HS-5 (cell line): Measurements from ENCODE around the gene RND1.
A peak's percentile ranks its signal among the peaks of the same experiment; 100 is the strongest.
"Not testable (repeated sequence)": the region's sequence is repeated elsewhere in the genome, so short reads cannot be mapped to it uniquely, and the experiment has no call there.

Experiments used
- DNase-seq: peaks from one replicate; pipeline ENCODE4 v3.0.0-alpha.2; 2012; ENCODE audit warnings: low read depth

RND1 gene

DNA sequence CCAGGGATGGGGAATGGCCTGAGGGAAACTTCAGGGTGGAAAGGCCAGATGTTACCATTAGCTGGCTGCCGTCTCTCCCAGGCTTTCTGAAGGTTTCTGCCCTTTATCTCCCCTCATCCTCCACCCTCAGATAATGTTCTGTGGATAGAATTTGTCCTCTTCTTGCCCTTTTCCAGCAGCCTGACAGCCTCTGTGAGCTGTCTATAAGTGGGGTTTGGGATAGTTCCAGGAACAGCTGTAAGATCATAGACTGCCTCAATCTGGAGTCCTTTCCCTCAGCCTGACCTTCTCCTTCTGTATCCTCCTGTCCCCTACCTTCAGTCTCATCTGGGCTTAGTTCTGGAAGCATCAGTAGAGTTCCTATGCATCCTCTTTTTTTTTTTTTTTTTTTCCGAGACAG, 2.8 kb upstream of the RND1 start:
- DNase-seq, result no peak

- no peak for DNase-seq
These were observed 512 bp upstream of the RND1 start for GRCh38 chr12:48866052-48866711.

- no peak for DNase-seq
These were observed 2.4 kb downstream of the RND1 start for GRCh38 chr12:48863291-48863690.

GRCh38 chr12:48862760-48863159, 2.9 kb downstream of the RND1 start:
- DNase-seq, result no peak

DNA sequence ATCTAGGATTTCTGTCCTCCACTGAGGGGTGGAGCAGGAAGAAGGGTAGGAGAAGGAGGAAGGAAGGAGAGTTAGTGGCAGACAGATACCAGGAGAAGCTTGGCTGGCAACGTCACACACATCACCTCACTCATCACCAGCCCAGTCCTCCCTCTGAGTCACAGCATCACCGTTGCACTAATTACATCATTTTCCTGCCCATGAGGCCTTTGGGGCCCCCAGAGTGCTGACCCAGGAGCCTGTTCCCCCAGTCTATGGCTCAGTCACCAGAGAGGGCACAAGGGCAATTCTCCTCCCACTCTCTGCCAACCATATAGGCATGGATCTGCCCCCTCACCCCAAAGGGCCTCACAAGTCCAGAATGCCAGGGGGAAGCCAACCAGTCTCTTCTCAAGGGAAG, 4.6 kb downstream of the RND1 start:
- DNase-seq, result no peak

- DNase-seq, result not testable (repeated sequence)
These were observed 5.4 kb downstream of the RND1 start for GRCh38 chr12:48860236-48860635.

DNA sequence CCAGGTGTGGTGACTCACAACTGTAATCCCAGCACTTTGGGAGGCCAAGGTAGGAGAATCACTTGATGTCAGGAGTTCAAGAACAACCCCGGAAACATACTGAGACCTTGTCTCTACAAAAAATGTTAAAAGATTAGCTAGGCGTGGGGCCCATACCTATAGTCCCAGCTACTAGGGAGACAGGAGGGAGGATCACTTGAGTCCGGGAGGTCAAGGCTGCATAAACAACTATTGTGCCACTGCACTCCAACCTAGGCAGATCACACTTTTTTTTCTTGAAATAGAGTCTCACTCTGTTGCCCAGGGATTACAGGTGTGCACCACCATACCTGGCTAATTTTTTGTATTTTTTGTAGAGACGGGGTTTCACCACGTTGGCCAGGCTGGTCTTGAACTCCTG, 6.1 kb downstream of the RND1 start:
- no peak for DNase-seq

GRCh38 chr12:48858043-48858442, 7.6 kb downstream of the RND1 start:
- no peak for DNase-seq

DNA sequence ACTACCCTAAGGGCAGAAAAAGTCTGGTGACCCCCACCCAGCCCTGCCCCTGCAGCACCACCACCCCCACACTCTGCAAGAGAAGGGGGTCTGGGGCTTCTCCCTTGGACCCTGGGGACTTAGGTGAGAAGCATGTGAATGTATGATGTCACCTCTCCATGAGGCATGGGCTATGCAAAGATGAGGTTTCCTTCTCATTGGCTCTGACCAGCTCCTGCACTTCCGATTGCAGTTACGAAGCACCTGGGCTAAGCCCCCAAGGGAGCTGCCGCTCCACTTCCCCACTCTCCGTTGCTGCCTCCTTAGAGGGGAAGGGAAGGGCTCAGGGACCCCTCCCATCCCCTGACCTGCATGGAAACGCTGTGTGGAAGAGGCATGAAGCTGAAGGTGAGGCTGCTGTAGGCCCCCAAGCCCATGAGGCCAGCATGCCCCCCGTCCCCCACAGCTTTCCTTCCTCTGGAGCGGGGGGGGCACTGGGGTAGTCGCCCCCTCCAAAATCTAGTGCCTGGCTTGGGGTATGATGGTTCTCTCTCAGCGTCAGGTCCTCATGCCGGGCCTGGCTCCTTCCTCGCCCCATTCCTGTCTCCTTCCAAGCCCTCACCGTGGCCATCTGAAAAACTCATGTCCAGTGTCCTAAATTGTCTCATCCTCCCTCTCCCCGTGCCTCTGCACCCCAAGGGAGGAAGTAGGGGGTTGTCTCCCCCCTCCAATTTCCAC, 8.2 kb downstream of the RND1 start:
- no peak for DNase-seq

GRCh38 chr12:48856379-48856778, 9.3 kb downstream of the RND1 start:
- no peak for DNase-seq

DNA sequence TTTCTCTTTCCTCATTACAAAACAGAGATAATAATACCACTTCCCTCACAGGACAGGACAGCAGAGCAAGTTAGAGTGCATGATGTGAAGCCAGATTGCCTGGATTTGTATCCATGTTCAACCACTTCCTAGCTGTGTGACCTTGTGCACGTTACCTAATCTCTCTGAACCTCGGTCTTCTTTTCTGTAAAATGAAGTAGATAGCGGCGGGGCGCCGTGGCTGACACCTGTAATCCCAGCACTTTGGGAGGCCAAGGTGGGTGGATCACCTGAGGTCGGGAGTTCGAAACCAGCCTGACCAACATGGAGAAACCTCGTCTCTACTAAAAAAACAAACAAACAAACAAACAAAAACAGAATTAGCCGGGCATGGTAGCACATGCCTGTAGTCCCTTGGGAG, 10.7 kb downstream of the RND1 start:
- DNase-seq, result not testable (repeated sequence)

GRCh38 chr12:48854488-48854887, 11.2 kb downstream of the RND1 start:
- DNase-seq, result no peak

- peak; percentile 78 for DNase-seq
These were observed 12.7 kb downstream of the RND1 start for GRCh38 chr12:48852734-48853688.

GRCh38 chr12:48851883-48852733, 13.6 kb downstream of the RND1 start, which contains the start of gene DDX23:
DDX23 (minus strand) TSS chr12:48852163; CDS start chr12:48845782, 6,381 bp downstream.
- peak; percentile 87 for DNase-seq

GRCh38 chr12:48842021-48842420, 23.6 kb downstream of the RND1 start:
- not testable (repeated sequence) for DNase-seq

DNA sequence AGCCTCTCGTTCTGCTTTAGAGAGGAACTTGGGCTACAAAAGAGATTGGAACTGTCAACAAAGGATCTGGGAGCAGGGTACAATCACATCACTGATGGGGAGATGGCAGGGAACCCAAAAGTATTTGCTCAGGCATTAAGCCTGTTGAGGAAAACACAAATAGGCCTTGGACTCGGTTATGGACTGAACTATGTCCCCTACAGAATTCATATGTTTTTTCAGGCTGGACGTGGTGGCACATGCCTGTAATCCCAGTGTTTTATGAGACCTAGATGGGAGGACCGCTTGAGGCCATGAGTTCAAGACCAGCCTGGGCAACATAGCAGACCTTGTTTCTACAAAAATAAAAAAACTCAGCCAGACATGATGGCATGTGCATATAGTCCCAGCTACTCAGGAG, 27.6 kb downstream of the RND1 start:
- no peak for DNase-seq

DNA sequence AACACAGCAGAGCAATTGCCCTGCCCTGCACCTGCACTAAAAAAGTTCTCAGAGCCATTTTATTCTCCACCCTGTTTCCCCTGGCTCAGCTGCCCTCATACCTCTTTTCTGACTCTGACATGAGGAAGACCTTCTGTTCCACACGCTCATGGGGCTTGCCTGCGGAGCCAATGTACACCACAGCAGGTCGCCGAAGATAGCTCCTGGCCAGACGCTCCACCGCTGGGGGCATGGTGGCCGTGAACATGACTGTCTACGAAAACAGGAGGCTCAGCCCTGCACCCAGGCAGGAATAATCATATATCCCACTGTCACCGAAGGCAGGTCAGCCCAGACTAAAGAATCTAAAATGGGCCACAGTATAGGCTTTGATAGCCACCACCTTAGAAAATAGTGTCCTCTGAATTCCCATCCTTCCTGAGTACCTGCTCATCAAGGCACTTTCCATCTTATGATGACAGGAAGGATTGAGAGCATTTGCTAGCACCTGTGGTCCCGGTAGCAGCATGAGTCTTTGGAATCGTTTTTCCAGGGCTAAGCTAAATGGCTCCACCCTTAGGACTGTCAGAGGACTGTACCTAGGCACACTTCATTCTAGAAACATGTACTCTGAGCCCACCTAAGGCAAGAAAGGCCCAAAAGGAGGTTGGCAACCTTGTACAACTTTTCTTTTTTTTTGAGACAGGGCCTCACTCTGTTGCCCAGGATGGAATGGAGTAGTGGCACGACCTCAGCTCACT, 33.2 kb downstream of the RND1 start:
- DNase-seq, result no peak

GRCh38 chr12:48831257-48831656, 34.4 kb downstream of the RND1 start:
- DNase-seq, result no peak

GRCh38 chr12:48828841-48829575, 36.7 kb downstream of the RND1 start:
- no peak for DNase-seq

DNA sequence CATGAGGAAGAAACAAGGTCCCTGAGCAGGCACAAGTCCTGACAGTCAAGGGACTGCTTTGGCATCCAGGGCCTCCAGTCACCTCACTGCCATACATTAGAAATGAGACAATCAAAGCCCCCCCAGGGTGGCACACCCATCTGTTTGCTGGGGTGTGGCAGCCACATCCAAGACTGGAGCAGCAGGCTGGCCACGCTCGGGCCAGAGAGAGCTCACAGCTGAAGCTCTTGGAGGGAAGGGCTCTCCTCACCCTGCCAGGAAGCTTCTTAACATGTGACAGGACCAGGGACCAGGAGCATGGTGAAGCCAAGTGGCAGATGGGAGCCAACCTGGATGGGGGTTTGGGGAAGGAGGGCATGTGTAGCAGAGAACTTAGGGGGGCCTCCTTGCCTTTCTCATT, 37.4 kb downstream of the RND1 start:
- DNase-seq, result no peak
